ENCODE data around the gene PIK3R5. TPM values are rescaled to one million over a fixed set of nuclear protein-coding genes. Genes with fewer than 3 reads are reported as not detected.

Gene PIK3R5
- total and polyA plus RNA-seq, 2 donors (not counting 3 experiments of a cell fraction or from before 2014, with no cell fraction given) = not detected

DNA sequence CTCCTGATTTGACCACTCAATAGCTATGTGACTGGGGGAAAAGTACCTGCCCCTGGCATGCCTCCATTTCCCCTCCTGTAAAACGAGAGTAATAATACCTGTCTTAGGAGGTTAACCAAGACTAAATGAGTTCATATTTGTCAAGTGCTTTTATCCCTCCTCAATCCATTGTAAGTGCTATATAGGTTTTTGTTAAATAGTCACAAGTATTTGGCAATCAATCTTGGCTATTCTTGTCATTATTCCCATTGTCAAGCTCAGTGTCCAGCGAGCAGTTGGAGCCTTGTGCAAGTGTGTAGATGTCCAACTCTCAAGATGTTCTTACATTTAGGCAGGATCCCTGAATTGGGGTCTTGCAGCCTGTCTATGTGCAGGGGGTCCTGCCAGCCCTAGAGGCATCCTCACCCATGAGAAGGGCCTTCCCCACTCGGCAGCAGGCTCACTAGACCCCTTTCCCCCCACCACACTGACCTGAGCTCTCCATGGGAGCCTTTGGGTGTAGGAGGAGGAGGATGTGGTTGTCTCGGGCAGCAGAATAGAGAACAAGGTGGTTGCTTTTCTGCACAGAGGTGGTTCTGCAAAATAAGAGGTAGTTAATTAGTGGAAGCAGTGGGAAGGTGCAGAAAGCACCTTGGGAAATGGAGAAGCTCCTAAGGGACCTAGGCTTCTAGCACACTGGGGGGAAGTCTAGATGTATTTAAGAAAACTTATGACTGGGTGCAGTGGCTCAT is 116.0 kb downstream of the PIK3R5 start:
- Histone ChIP-seq H3K9me1 (replicated peaks; ENCODE audit: control insufficient read depth, extremely low read depth, insufficient read depth, low read length) (no peaks in the 10 kb centered on the region), H3K27me3 (ENCODE audit: control insufficient read depth in 2 of 2, insufficient read depth in 2 of 2, low read length in 2 of 2) (no peaks in the 10 kb centered on the region), H3K27ac (ENCODE audit: insufficient read depth, low read depth, low read length) (no peak overlapping the region), H3K9ac (replicated peaks; ENCODE audit: extremely low read depth, insufficient read depth, low read length) (no peak overlapping the region), H4K20me1 (replicated peaks; ENCODE audit: control insufficient read depth, extremely low read depth, insufficient read depth, low read length) (no peaks in the 10 kb centered on the region), H3K4me2 (ENCODE audit: insufficient read depth, low read length) (no peak overlapping the region), H3K36me3 (ENCODE audit: control insufficient read depth in 2 of 2, extremely low read depth in 1 of 2, insufficient read depth in 2 of 2, low read length in 2 of 2) (no peaks in the 10 kb centered on the region), H2AFZ (ENCODE audit: low read depth, low read length) (no peak overlapping the region), H3K9me3 (replicated peaks; ENCODE audit: control insufficient read depth, insufficient read depth, low read length) (no peaks in the 10 kb centered on the region), H3K4me1 (ENCODE audit: control insufficient read depth, extremely low read depth, insufficient read depth, low read length) (no peaks in the 10 kb centered on the region), H3K4me3 (replicated peaks in 1 of 3; ENCODE audit: insufficient read depth in 1 of 3, low read depth in 1 of 3, low read length in 3 of 3) (no peak overlapping the region), H3K79me2 (ENCODE audit: control insufficient read depth, insufficient read depth, low read length) (no peaks in the 10 kb centered on the region)
- DNase-seq (ENCODE audit: low read depth, low spot score) (no peak), FAIRE-seq (no peak)
- dilution Hi-C loops (cut with MboI; ENCODE audit: extremely low pct_ligation_motif_present, low sequenced_read_pairs) = no loop called here
- ChIA-PET POLR2A (no interaction called here), CTCF (interaction anchor here (1.4 kb wide), 1 partner anchor 64 kb away, joined by 3 read pairs; no protein-coding TSS in a partner anchor)
- TF ChIP-seq GATA2 (IDR thresholded peaks at IDR 0.05; ENCODE audit: insufficient read depth, insufficient read length, low read depth, low read length) (no peak), POLR2A (IDR thresholded peaks at IDR 0.05; ENCODE audit: low read depth, low read length) (no peak), FOS (IDR thresholded peaks at IDR 0.05; ENCODE audit: borderline replicate concordance, insufficient read depth, low read length) (no peak), JUN (IDR thresholded peaks at IDR 0.05; ENCODE audit: borderline replicate concordance, insufficient read depth, insufficient read length, low read depth) (no peak), POLR2AphosphoS5 (IDR thresholded peaks at IDR 0.05; ENCODE audit: insufficient read depth, low read depth, low read length) (no peak), MYC (IDR thresholded peaks at IDR 0.05; ENCODE audit: low read depth, low read length) (no peak), EZH2 (IDR thresholded peaks at IDR 0.05; ENCODE audit: borderline replicate concordance, low read depth, low read length, severe bottlenecking) (no peak)
- TF ChIP-seq, protein P1, sequence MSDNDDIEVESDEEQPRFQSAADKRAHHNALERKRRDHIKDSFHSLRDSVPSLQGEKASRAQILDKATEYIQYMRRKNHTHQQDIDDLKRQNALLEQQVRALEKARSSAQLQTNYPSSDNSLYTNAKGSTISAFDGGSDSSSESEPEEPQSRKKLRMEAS (IDR thresholded peaks at IDR 0.05; ENCODE audit: insufficient read depth, insufficient read length) = no peak
- TF ChIP-seq, protein P2, sequence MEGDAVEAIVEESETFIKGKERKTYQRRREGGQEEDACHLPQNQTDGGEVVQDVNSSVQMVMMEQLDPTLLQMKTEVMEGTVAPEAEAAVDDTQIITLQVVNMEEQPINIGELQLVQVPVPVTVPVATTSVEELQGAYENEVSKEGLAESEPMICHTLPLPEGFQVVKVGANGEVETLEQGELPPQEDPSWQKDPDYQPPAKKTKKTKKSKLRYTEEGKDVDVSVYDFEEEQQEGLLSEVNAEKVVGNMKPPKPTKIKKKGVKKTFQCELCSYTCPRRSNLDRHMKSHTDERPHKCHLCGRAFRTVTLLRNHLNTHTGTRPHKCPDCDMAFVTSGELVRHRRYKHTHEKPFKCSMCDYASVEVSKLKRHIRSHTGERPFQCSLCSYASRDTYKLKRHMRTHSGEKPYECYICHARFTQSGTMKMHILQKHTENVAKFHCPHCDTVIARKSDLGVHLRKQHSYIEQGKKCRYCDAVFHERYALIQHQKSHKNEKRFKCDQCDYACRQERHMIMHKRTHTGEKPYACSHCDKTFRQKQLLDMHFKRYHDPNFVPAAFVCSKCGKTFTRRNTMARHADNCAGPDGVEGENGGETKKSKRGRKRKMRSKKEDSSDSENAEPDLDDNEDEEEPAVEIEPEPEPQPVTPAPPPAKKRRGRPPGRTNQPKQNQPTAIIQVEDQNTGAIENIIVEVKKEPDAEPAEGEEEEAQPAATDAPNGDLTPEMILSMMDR (IDR thresholded peaks at IDR 0.05; ENCODE audit: extremely low read depth in 1 of 2, insufficient read depth in 1 of 2, low read depth in 1 of 2, low read length in 2 of 2) = no peak
- no TSS peak for BruUV-seq (replicated peaks)
- intact Hi-C loops (cut with micrococcal nuclease) = no loop called here

All from endothelial cell of umbilical vein (primary cell).